Left renal cortex interstitium (tissue), 4 donors: ENCODE data around the gene DMXL1. TPM values are rescaled to one million over a fixed set of nuclear protein-coding genes. Genes with fewer than 3 reads are reported as not detected.

Experiments used
- DNase-seq, 4 donors: peaks; one replicate each; pipeline ENCODE4 v3.0.0-alpha.2; 2013; ENCODE audit warnings: low read depth in 4 of 4, low spot score in 2 of 4, missing footprints in 1 of 4
- polyA plus RNA-seq, 4 donors: library from polyadenylated mRNA; unstranded; fragments of 120-200 nt; gene quantifications; one replicate each; pipeline ENCODE4 v1.2.1, GENCODE V29; 2013; ENCODE audit not compliant: insufficient read length in 4 of 4

DMXL1 gene
- polyA plus RNA-seq, 4 donors = 35.9 to 68.7 (median 46.8) TPM

- DNase-seq = peak in 3 of 4 donors; percentile 85 to 94 (median 88)
Measured at GRCh38 chr5:119267958-119268386, 197.1 kb downstream of the DMXL1 start.

- DNase-seq = peak; percentile 79 to 89 (median 81)
Measured at GRCh38 chr5:119268387-119269060, 197.6 kb downstream of the DMXL1 start.

GRCh38 chr5:119269061-119269944 lies 198.4 kb downstream of the DMXL1 start:
- peak in 3 of 4 donors; percentile 28 to 58 (median 29) for DNase-seq

- DNase-seq = no peak
Measured at GRCh38 chr5:119270121-119270565, 199.3 kb downstream of the DMXL1 start.

GRCh38 chr5:119270960-119271757 lies 200.3 kb downstream of the DMXL1 start:
- no peak for DNase-seq

- no peak for DNase-seq
Measured at GRCh38 chr5:119271758-119272730, 201.2 kb downstream of the DMXL1 start.

GRCh38 chr5:119273391-119273839 lies 202.5 kb downstream of the DMXL1 start:
- no peak for DNase-seq

GRCh38 chr5:119274030-119274766 lies 203.3 kb downstream of the DMXL1 start:
- DNase-seq = no peak

- DNase-seq = no peak
Measured at GRCh38 chr5:119274767-119275130, 203.9 kb downstream of the DMXL1 start.

GRCh38 chr5:119275146-119275545 lies 204.3 kb downstream of the DMXL1 start:
- no peak for DNase-seq

- no peak for DNase-seq
Measured at GRCh38 chr5:119275601-119276173, 204.8 kb downstream of the DMXL1 start.

- DNase-seq = no peak
Measured at GRCh38 chr5:119276978-119277377, 206.1 kb downstream of the DMXL1 start.

- DNase-seq = no peak
Measured at GRCh38 chr5:119279093-119279492, 208.2 kb downstream of the DMXL1 start.

GRCh38 chr5:119280380-119280779 lies 209.5 kb downstream of the DMXL1 start:
- no peak for DNase-seq

- DNase-seq = no peak
Measured at GRCh38 chr5:119282628-119283027, 211.7 kb downstream of the DMXL1 start.

GRCh38 chr5:119284031-119284430 lies 213.1 kb downstream of the DMXL1 start:
- DNase-seq = no peak

GRCh38 chr5:119285070-119285916 lies 214.4 kb downstream of the DMXL1 start:
- no peak for DNase-seq
